Breast epithelium (tissue), 3 donors: ENCODE data around the gene RNF25.

Experiments used
- CTCF ChIP-seq, 3 donors: fragments of 450-650 bp; IDR thresholded peaks; one replicate each; pipeline ENCODE4 v1.5.1; 2016 to 2017; ENCODE audit warnings: antibody characterized with exemption in 3 of 3, mild to moderate bottlenecking in 3 of 3, moderate library complexity in 3 of 3
- POLR2AphosphoS5 ChIP-seq, 3 donors: sonication (generic); formaldehyde crosslinking; IDR thresholded peaks; one replicate each; pipeline ENCODE4 v1.6.1; 2017; ENCODE audit warnings: antibody characterized with exemption in 3 of 3

- TF ChIP-seq POLR2AphosphoS5 (IDR thresholded peaks at IDR 0.05): no peak
- no peak for TF ChIP-seq CTCF (IDR thresholded peaks at IDR 0.05)
Observed at GRCh38 chr2:218635719-218636118, 36.1 kb downstream of the RNF25 start.
